Astrocyte (in vitro differentiated cells and primary cell): ENCODE measurements around the gene CETN3.

Experiments
- CTCF ChIP-seq: IDR thresholded peaks from 2 replicates; pipeline ENCODE4 v1.5.1; 2011; ENCODE audit warnings: low read depth, mild to moderate bottlenecking, inconsistent platforms, low read length, moderate library complexity; ENCODE audit not compliant: insufficient read depth
- EZH2 ChIP-seq: IDR thresholded peaks from 2 replicates; pipeline ENCODE4 v1.6.1; 2012; ENCODE audit warnings: mild to moderate bottlenecking, low read length, inconsistent platforms; ENCODE audit not compliant: insufficient read depth

DNA sequence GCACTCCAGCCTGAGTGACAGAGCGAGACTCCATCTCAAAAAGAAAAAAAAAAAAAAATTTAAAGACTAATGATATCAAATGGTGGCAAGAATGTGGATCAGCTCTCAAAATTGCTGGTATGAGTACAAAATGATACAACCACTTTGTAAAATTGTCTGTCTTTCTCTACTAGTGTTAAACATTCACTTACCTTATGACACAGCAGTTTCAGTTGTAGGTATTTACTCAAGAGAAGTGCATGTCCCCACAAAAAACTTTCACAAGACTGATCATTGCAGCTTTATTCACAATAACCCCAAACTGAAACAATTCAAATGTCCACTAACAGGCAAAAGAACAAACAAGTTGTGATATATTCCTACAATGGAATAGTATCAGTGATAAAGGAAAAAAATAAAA is 14.7 kb upstream of the CETN3 start:
- TF ChIP-seq CTCF (no peak), EZH2 (no peak)
